Neural progenitor cell (in vitro differentiated cells): ENCODE results near the gene RNF222. TPM values are rescaled to one million over a fixed set of nuclear protein-coding genes. Genes with fewer than 3 reads are reported as not detected.

ENCODE experiments used
- DNase-seq: peaks from one replicate; pipeline ENCODE4 v3.0.0-alpha.2; 2016; ENCODE audit warnings: low spot score
- H2AFZ ChIP-seq: fragments of 200-600 bp; sonication (generic); replicated peaks from 2 replicates; pipeline ENCODE4 v1.6.1; 2016; ENCODE audit warnings: antibody characterized with exemption
- H3F3A ChIP-seq: fragments of 200-600 bp; sonication (generic); 2 replicates; pipeline ENCODE4 v1.6.1; 2016; ENCODE audit warnings: antibody characterized with exemption, low read depth
- H3K27ac ChIP-seq: fragments of 200-600 bp; sonication (generic); 2 replicates; pipeline ENCODE4 v1.5.1; 2016; ENCODE audit warnings: mild to moderate bottlenecking
- H3K27me3 ChIP-seq: fragments of 200-600 bp; sonication (generic); 2 replicates; pipeline ENCODE4 v1.6.1; 2016; ENCODE audit warnings: mild to moderate bottlenecking, moderate library complexity
- H3K36me3 ChIP-seq: fragments of 200-600 bp; sonication (generic); 2 replicates; pipeline ENCODE4 v1.5.1; 2016
- H3K4me1 ChIP-seq: fragments of 200-600 bp; sonication (generic); 2 replicates; pipeline ENCODE4 v1.6.1; 2016; ENCODE audit warnings: mixed run types
- H3K4me2 ChIP-seq: fragments of 200-600 bp; sonication (generic); 2 replicates; pipeline ENCODE4 v1.6.1; 2016
- H3K4me3 ChIP-seq: fragments of 200-600 bp; sonication (generic); 2 replicates; pipeline ENCODE4 v1.5.1; 2016
- H3K79me2 ChIP-seq: fragments of 200-600 bp; sonication (generic); 2 replicates; pipeline ENCODE4 v1.6.1; 2016; ENCODE audit warnings: low read depth
- H3K9ac ChIP-seq: fragments of 200-600 bp; sonication (generic); 2 replicates; pipeline ENCODE4 v1.6.1; 2016
- H3K9me3 ChIP-seq: fragments of 200-600 bp; sonication (generic); 2 replicates; pipeline ENCODE4 v1.5.1; 2016; ENCODE audit warnings: low read depth
- H4K20me1 ChIP-seq: fragments of 200-600 bp; sonication (generic); 2 replicates; pipeline ENCODE4 v1.6.1; 2016; ENCODE audit warnings: low read depth
- H3K27ac Mint-ChIP-seq: 3 replicates; pipeline ENCODE4 v1.8.0; 2021; ENCODE audit warnings: mixed read lengths
- H3K27me3 Mint-ChIP-seq: 2 replicates; pipeline ENCODE4 v1.8.0; 2022; ENCODE audit warnings: low read depth, mild to moderate bottlenecking, inconsistent platforms, moderate library complexity, mixed read lengths; ENCODE audit not compliant: insufficient read depth
- H3K36me3 Mint-ChIP-seq: 3 replicates; pipeline ENCODE4 v1.8.0; 2021; ENCODE audit warnings: mixed read lengths
- H3K4me1 Mint-ChIP-seq: 3 replicates; pipeline ENCODE4 v1.8.0; 2021; ENCODE audit warnings: mixed read lengths
- H3K4me3 Mint-ChIP-seq: 3 replicates; pipeline ENCODE4 v1.8.0; 2021; ENCODE audit warnings: mild to moderate bottlenecking, moderate library complexity, mixed read lengths
- H3K9me3 Mint-ChIP-seq: 3 replicates; pipeline ENCODE4 v1.8.0; 2020; ENCODE audit warnings: mixed read lengths
- CTCF ChIP-seq: fragments of 200-600 bp; sonication (generic); IDR thresholded peaks from 2 replicates; pipeline ENCODE4 v1.5.1; 2017; ENCODE audit warnings: antibody characterized with exemption, mild to moderate bottlenecking
- EZH2 ChIP-seq: fragments of 200-600 bp; sonication (generic); IDR thresholded peaks from 2 replicates; pipeline ENCODE4 v1.6.1; 2017; ENCODE audit warnings: antibody characterized with exemption, mild to moderate bottlenecking, moderate library complexity
- EZH2phosphoT487 ChIP-seq: fragments of 200-600 bp; sonication (generic); IDR thresholded peaks from 2 replicates; pipeline ENCODE4 v1.6.1; 2017; ENCODE audit warnings: antibody characterized with exemption
- total RNA-seq: library from RNA; depleted of rRNA; stranded (reverse); fragments of >200 nt; gene quantifications from 2 replicates; pipeline ENCODE4 v1.2.3, GENCODE V29; 2015; ENCODE audit warnings: low replicate concordance

The RNF222 gene
- total RNA-seq, 1 donor from 2014 or later = not detected

- Histone ChIP-seq H3K4me1 (peaks cover 8% of the 10 kb centered on the region), H3K9me3 (no peaks in the 10 kb centered on the region), H3K27me3 (no peaks in the 10 kb centered on the region), H3K79me2 (peaks cover 51% of the 10 kb centered on the region), H3K4me2 (no peak overlapping the region), H3K4me3 (no peak overlapping the region), H3K9ac (no peak overlapping the region), H3F3A (peaks cover 11% of the 10 kb centered on the region), H2AFZ (no peak overlapping the region), H3K27ac (peak overlapping the region; percentile 46), H4K20me1 (peaks cover 17% of the 10 kb centered on the region), H3K36me3 (peaks cover 11% of the 10 kb centered on the region)
- H3K4me3 Mint-ChIP-seq = no peak overlapping the region
- no peaks in the 10 kb centered on the region for H3K9me3 Mint-ChIP-seq
- no peak overlapping the region for H3K27ac Mint-ChIP-seq
- H3K27me3 Mint-ChIP-seq = peaks cover 2% of the 10 kb centered on the region
- peaks cover 15% of the 10 kb centered on the region for H3K36me3 Mint-ChIP-seq
- H3K4me1 Mint-ChIP-seq = peaks cover 32% of the 10 kb centered on the region
- DNase-seq = no peak
- TF ChIP-seq EZH2phosphoT487 = no peak
- no peak for TF ChIP-seq EZH2
- TF ChIP-seq CTCF = no peak
Observed at GRCh38 chr17:8443756-8444155, 46.1 kb upstream of the RNF222 start.

GRCh38 chr17:8442310-8442709 is 44.7 kb upstream of the RNF222 start:
- Histone ChIP-seq H3K4me1 (peaks cover 11% of the 10 kb centered on the region), H3K27ac (no peak overlapping the region), H3K9me3 (no peaks in the 10 kb centered on the region), H3K27me3 (no peaks in the 10 kb centered on the region), H2AFZ (no peak overlapping the region), H3F3A (peaks cover 11% of the 10 kb centered on the region), H4K20me1 (peaks cover 21% of the 10 kb centered on the region), H3K79me2 (peaks cover 65% of the 10 kb centered on the region), H3K4me3 (no peak overlapping the region), H3K9ac (no peak overlapping the region), H3K4me2 (no peak overlapping the region), H3K36me3 (peaks cover 4% of the 10 kb centered on the region)
- H3K27ac Mint-ChIP-seq = no peak overlapping the region
- no peak for DNase-seq
- no peak overlapping the region for H3K4me3 Mint-ChIP-seq
- TF ChIP-seq EZH2phosphoT487 (no peak), CTCF (no peak), EZH2 (no peak)
- peaks cover 14% of the 10 kb centered on the region for H3K36me3 Mint-ChIP-seq
- no peaks in the 10 kb centered on the region for H3K9me3 Mint-ChIP-seq
- H3K4me1 Mint-ChIP-seq = peaks cover 34% of the 10 kb centered on the region
- peaks cover 2% of the 10 kb centered on the region for H3K27me3 Mint-ChIP-seq

DNA sequence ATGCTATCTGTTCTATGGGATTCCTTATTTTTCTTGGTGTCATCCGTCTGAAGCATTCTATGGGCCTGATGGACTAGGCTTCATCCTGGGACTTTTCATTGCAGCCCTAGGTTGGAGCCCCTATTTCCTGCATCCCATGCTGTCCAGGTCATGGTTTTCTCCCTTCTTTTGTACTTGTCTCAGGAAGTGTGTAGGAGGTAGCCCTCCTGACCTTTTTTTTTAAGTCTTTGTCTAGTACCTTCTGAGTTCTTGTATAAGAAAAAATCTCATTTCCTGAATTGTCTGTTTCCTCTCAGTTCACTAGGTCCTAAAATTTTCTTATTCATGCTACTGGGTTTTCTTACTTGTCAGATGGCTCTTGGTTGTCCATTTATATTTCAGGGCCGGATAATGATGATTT is 44.1 kb upstream of the RNF222 start:
- H3K4me2 ChIP-seq = no peak overlapping the region
- Mint-ChIP-seq H3K4me1 (peaks cover 39% of the 10 kb centered on the region), H3K4me3 (no peak overlapping the region)

More for the DNA sequence above, 44.1 kb upstream of the RNF222 start:
- no peak for DNase-seq
- H3K4me1 ChIP-seq = peaks cover 17% of the 10 kb centered on the region
- H4K20me1 ChIP-seq = peaks cover 27% of the 10 kb centered on the region
- peaks cover 4% of the 10 kb centered on the region for H3K36me3 ChIP-seq
- H3K9ac ChIP-seq = no peak overlapping the region
- H3F3A ChIP-seq = peaks cover 15% of the 10 kb centered on the region
- H3K79me2 ChIP-seq = peaks cover 72% of the 10 kb centered on the region
- no peak overlapping the region for H2AFZ ChIP-seq
- H3K4me3 ChIP-seq = no peak overlapping the region
- H3K27ac Mint-ChIP-seq = no peak overlapping the region
- peaks cover 14% of the 10 kb centered on the region for H3K36me3 Mint-ChIP-seq
- no peak overlapping the region for H3K27ac ChIP-seq
- H3K9me3 ChIP-seq = no peaks in the 10 kb centered on the region
- no peaks in the 10 kb centered on the region for H3K27me3 ChIP-seq
- H3K27me3 Mint-ChIP-seq = peaks cover 2% of the 10 kb centered on the region
- TF ChIP-seq EZH2 (no peak), CTCF (no peak), EZH2phosphoT487 (no peak)
- no peaks in the 10 kb centered on the region for H3K9me3 Mint-ChIP-seq
